Ovary (tissue), 3 donors: ENCODE results near the gene GRAMD2A.

Experiments used
- EP300 ChIP-seq: sonication (generic); formaldehyde crosslinking; IDR thresholded peaks from one replicate; pipeline ENCODE4 v1.6.1; 2017; ENCODE audit warnings: antibody characterized with exemption
- POLR2A ChIP-seq: fragments of 450-650 bp; IDR thresholded peaks from one replicate; pipeline ENCODE4 v1.6.1; 2017; ENCODE audit warnings: antibody characterized with exemption, mild to moderate bottlenecking, moderate library complexity
- TF ChIP-seq, protein P1 (sequence below), 3 donors: fragments of 450-650 bp in 2 of 3; fragments of 200-600 bp in 1 of 3; IDR thresholded peaks; one replicate each; pipeline versions ENCODE4 v1.5.1 to v1.8.0; 2016 to 2022; ENCODE audit warnings: antibody characterized with exemption in 3 of 3, mild to moderate bottlenecking in 1 of 3
- donor health status: DM: no; HTN: no; CAD: no.

DNA sequence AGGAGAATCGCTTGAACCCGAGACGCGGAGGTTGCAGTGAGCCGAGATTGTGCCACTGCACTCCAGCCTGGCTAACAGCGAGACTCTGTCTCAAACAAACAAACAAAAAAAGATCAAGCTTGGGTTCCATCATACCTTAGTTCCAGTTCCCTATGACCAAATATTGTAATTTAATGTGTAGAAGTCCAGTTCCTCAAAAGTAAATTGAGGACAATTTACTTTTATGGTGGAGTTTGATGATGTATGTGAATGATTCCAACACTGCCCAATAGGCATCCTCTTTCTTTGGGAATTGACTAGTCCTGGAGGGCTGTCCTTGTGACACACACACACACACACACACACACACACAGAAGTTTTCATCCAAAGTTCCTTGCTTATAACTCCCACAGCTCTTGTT lies 36.2 kb upstream of the GRAMD2A start:
- TF ChIP-seq, protein P1, sequence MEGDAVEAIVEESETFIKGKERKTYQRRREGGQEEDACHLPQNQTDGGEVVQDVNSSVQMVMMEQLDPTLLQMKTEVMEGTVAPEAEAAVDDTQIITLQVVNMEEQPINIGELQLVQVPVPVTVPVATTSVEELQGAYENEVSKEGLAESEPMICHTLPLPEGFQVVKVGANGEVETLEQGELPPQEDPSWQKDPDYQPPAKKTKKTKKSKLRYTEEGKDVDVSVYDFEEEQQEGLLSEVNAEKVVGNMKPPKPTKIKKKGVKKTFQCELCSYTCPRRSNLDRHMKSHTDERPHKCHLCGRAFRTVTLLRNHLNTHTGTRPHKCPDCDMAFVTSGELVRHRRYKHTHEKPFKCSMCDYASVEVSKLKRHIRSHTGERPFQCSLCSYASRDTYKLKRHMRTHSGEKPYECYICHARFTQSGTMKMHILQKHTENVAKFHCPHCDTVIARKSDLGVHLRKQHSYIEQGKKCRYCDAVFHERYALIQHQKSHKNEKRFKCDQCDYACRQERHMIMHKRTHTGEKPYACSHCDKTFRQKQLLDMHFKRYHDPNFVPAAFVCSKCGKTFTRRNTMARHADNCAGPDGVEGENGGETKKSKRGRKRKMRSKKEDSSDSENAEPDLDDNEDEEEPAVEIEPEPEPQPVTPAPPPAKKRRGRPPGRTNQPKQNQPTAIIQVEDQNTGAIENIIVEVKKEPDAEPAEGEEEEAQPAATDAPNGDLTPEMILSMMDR (IDR thresholded peaks at IDR 0.05), result no peak
- no peak for TF ChIP-seq POLR2A
- no peak for TF ChIP-seq EP300
